GM19395 (cell line): ENCODE data around the gene LY6G6C.

ENCODE experiments used
- ATAC-seq: cut with Tn5 transposase; IDR thresholded peaks from one replicate; pipeline ENCODE4 v1.9.1; 2021; ENCODE audit warnings: mild to moderate bottlenecking, moderate library complexity; ENCODE audit not compliant: unreplicated experiment

Gene LY6G6C

DNA sequence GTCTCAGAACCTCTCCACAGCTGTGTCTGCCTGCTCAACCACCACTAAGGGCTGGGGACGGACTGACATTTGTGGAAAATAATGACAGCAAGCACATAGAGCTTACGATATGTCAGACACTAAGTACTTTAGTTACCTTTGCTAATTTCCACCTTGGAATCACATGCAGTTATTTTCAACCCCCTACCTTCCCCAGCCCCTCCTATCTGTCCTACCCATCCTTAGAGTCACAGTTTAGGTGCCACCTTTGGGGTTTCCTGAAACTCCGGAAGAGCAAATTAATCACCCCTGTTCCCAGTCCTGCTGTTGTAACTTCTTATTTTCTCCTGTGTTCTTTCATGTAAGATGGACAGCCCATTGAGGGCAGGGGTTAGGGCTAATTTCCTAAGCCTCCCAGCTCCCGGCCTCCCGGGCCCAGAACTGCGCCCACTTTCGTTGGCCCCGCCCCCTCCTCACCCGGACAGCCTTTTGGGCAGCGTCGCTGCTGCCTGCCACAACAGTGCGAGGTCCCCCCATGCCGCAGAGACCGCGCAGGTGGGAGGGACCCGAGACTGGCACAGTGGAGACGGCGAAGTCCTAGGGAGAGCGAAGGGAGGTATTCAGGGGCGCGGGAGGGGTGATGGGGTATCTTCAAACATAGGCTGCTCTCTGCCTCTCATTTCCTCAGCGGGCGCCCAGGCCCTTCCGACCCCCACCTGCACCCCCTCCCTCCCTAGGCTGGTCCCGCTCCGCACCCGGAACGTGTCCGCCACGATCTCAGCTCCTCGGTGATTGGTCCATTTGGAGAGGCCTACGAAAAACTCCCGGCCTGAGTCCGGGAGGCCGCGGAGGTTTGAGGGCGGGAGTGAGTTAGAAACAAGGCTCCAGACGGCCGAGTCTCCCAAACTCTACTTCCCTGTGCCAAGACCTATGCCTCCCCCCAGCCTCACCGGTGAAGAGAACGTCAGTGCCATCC is 6.4 kb upstream of the LY6G6C start:
- no peak for ATAC-seq

- no peak for ATAC-seq
These were observed 5.6 kb upstream of the LY6G6C start for GRCh38 chr6:31727034-31727716.

GRCh38 chr6:31725502-31726350 is 4.2 kb upstream of the LY6G6C start:
- no peak for ATAC-seq

- no peak for ATAC-seq
These were observed 2.6 kb upstream of the LY6G6C start for GRCh38 chr6:31723980-31724691.

DNA sequence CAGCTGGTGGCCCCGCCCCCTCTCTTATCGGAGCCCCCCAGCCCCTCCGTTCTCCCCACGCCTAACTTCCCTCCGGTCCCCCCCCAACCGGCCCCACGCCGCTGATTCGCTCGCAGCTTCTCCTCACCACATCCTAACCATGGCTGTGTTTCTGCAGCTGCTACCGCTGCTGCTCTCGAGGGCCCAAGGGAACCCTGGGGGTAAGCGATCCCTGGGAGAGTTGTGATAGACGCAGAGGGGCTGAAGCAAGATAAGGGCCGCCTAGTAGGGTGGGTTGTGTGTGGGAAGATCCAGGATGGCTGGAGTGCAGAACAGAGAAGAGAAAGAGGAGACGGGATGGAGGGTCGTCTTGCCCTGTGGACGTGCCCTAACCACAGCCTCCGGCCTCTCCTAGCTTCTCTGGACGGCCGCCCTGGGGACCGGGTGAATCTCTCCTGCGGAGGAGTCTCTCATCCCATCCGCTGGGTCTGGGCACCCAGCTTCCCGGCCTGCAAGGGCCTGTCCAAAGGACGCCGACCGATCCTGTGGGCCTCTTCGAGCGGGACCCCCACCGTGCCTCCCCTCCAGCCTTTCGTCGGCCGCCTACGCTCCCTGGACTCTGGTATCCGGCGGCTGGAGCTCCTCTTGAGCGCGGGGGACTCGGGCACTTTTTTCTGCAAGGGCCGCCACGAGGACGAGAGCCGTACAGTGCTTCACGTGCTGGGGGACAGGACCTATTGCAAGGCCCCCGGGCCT is 1.9 kb upstream of the LY6G6C start, which contains the start of gene MPIG6B:
Gene MPIG6B (plus strand): TSS at position 129 of the 735 bp plus-strand sequence. CDS start 11 bp downstream, at position 140.
- ATAC-seq, result no peak

- no peak for ATAC-seq
These were observed 627 bp upstream of the LY6G6C start for GRCh38 chr6:31722173-31722572.

DNA sequence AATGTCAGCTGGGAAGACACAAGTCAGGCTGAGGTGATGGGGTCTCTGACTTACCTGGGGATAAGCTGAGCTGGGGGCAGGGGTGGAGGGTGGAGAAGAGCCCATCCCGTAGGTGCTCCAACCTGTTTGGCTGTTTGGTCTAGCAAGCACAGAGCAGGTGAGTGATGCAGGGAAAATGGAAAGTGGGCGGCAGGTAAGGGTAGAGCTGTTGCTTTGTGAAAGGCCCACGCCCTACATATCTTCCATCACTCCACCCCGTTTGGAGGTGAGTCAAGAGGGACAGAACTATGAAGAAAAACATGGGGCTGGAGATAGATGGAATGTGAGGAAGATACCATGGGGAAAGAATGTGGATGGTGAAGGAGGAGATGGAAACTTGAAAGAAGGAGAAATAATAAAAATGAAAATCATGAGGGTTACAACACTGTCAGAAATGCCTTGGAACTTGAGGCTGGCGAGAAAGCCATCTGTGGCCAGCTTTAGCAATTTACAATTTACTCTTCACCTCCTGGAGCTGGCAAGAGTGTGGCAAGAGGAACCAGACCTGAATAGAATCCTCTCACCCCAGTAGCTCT is 1.3 kb downstream of the LY6G6C start:
- ATAC-seq, result no peak

DNA sequence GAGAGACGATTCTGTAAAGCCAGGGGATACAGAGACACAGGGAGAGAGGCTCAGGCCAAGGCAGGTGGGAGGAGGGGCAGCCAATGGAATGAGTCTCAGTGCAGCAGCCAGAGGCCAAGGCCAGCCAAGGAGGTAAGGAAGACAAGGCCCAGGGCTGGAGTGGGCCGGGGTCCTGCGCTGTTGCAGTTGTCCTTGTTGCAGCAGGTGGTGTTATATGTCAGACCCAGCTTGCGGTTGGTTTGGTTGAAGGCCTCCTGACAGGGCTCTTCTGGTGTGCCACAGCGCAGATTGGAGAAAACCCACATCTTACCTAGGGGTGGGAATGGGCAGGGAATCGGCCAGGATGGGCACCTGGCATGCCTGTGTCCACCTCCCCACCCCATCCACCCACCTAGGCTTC is 2.5 kb downstream of the LY6G6C start:
- ATAC-seq, result no peak

DNA sequence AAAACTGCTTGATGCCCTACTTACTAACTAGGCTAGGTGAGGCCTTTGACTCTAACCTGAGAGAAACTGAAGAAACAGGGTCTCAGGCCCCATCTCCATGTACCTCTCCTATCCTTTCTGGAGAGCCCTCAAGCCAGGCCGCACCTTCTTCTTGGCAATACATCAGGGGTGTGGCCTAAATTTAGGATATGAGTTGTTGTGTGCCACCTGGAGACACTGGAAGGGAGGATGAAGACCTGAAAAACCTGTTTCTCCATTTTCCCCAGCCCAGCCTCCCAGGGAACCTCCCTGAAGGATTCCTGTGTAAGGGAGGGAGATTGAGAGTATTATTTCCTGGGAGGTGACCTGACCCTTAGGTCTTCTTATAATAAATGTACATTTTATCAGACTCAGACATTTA is 3.3 kb downstream of the LY6G6C start:
- no peak for ATAC-seq

DNA sequence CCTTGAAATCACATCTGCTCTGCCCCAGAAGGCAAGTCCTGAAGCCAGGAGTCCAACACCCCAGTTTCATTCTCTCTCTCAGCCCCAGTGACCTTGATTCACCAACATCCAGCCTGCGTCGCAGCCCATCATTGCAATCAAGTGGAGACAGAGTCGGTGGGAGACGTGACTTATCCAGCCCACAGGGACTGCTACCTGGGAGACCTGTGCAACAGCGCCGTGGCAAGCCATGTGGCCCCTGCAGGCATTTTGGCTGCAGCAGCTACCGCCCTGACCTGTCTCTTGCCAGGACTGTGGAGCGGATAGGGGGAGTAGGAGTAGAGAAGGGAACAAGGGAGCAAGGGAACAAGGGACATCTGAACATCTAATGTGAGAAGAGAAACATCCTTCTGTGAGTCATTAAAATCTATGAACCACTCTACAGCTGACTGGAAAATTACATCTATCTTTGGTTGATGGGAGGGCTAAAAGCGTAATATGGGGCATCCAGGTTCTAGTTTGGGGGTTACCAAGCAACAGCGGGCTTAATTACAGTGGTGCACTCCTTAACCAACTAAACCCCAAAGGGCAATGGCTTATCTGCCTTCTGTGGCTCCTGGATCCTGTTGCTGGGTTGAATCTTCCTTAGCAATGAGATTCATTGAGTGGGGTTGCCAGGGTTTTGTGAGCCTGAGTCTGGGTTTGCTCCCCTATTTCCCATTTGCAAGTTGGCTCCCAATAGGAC is 3.9 kb downstream of the LY6G6C start:
- ATAC-seq, result no peak

DNA sequence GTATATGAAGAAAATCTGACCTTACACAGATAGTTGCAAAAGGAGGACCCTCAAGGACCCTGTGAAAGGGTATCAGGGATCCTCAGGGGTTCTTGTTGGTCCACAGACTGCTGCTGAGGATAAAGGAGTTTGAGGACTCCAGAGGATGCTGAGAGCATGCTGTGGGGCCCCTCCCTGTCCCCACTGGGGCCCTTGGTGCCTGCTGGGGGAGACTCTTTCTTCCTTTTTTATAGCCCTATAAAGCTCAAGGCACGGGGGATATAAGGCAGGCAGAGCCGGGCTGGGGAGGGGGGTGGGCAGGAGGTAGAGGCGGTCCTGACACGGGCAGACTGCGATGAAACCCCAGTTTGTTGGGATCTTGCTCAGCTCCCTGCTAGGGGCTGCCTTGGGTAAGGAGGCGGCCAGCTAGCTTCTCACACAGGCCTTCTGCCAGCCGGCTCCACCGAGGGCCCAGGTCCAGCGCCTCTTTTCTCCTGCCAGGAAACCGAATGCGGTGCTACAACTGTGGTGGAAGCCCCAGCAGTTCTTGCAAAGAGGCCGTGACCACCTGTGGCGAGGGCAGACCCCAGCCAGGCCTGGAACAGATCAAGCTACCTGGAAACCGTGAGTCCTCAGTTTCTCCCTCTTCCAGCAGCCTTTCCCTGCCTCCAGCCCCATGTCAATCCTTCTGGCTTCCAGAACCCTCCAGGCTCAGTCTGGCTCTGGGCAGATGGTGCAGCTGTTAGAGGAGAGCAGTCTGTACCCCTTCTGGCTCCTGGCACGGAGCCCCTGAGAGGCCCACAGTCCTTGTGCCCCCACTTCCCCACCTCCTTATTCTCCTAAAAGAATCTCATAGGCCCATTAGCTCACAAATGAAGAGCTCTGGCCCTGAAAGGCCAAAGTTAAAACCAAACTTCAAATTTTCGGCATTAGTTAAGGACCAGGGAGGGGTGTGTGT is 6.3 kb downstream of the LY6G6C start, which contains the start of gene LY6G6D:
Gene LY6G6D (plus strand): TSS at position 327 of the 937 bp plus-strand sequence. CDS start 8 bp downstream, at position 335.
- no peak for ATAC-seq

DNA sequence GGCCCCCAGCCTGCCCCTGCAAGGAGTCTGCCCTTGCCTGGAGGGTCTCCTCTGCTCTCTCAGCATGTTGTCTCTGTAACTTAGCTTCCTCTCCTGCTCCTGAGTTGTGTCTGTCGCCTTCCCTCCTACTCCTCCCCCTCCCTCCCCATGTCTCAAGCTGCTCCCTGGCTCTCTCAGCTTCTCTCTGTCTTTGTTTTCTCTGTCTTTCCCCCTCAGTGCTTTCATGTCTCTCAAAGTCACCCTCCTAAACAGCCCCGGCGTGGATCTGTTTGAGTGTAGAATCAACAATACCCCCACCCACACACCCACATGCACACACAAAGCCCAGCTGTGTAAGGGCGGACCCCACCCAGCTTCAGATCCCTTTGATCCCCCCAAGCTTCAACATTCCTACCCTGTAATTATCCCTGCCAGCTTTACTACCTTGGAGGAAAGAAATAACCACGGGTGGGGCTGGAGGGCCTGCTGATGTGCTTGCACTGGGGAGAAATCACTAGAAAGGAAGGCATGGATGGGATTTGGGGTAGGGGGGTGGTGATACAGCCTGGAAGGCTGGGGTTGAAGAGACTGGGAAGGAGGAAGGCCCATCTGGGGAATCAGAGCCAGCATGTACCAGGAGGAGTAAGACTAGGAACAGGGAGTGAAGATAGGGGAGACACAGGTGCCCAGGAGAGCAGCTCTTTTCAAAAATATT is 7.4 kb downstream of the LY6G6C start:
- no peak for ATAC-seq

DNA sequence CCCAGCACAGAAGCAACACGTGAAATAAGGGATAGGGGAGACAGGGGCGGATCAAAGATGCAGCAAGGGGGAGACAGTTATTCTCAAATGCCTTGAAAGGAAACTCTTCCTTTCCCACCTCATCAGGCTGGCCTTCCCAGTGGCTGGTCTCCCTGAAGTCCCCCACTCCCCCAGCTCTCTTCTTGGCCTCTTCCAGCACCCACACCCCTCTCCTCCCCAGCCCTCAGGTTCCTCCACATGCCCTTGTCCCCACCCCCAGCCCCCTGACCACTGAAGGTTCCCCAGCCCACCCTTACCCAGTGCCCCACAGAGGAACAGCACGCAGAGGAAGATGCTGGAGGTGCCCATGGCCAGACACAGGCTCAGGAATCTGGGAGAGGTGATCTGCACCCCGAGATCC is 8.1 kb downstream of the LY6G6C start:
- ATAC-seq, result no peak

DNA sequence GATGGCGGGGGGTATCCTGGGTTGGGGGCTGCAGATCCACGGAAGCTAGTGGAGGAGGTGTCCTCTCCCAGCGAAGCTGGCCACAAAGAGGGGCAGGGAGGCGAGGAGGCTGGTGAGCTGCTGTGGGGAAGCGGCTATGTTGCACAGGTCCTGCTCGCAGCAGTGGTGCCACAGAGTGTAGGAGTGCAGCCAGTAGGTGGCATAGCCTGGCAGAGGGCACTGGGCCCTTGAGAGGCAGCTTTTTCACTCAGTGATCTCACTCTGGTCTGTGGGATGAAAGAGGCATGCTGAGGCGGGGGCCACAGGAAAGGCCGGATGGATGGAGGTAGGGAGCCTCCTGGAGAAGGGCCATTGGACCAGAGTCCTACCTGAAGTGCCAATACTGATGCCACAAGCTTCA is 9.2 kb downstream of the LY6G6C start:
- no peak for ATAC-seq

DNA sequence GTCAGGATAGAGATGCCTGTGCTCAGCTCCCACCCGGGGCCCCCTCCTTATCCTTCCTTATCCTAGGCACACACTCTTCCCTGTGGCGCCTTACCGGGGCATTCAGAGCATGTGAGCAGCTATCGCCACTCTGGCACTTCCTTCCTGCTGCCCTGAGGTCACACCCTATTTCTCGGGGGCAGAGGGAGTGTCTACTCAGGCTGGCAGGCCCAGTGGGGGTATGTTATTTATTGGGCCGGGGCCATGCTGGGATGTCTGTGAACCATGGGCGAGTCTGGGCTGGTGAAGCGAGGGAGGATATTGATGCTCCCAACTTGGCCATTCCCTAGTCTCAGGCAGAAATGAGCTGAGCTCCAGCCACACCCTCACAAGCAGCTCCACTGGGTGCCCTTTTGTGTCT is 10.3 kb downstream of the LY6G6C start:
- ATAC-seq, result no peak

DNA sequence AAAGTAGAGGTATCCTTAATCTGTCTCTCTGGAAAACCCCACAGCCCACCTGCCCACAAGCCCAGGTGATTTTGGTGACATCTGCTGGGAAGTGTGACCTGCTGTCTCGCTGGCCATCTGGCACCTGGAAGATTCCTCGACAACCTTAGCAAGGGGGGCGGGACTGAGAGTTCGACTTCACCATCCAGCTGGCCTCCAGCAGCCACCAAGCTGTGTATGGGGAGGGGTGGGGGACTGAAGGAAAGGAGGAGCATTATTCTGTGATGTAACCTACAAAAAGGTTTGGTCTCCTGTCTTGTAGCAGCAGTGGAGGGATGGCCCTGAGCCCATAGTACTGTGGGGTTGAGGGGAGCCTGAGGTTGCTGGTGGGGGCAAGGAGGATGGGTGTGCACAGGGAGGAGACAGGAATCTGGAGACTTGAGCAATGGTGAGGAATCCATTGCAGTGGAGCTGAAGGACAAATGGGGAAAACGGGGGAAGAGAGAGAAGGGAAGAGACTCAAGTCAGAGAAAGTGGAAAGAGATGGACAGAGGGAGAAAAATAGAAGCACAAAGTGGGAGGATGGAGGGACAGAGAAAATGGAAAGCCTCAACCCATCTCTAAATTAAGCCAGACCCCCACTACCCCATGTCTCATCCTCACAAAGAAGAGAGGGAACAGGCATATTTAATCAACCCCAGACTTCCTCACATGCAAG is 10.9 kb downstream of the LY6G6C start:
- ATAC-seq, result no peak
